ENCODE results near the gene TMEM273.
A peak's percentile ranks its signal among the peaks of the same experiment; 100 is the strongest.

Gene TMEM273

DNA sequence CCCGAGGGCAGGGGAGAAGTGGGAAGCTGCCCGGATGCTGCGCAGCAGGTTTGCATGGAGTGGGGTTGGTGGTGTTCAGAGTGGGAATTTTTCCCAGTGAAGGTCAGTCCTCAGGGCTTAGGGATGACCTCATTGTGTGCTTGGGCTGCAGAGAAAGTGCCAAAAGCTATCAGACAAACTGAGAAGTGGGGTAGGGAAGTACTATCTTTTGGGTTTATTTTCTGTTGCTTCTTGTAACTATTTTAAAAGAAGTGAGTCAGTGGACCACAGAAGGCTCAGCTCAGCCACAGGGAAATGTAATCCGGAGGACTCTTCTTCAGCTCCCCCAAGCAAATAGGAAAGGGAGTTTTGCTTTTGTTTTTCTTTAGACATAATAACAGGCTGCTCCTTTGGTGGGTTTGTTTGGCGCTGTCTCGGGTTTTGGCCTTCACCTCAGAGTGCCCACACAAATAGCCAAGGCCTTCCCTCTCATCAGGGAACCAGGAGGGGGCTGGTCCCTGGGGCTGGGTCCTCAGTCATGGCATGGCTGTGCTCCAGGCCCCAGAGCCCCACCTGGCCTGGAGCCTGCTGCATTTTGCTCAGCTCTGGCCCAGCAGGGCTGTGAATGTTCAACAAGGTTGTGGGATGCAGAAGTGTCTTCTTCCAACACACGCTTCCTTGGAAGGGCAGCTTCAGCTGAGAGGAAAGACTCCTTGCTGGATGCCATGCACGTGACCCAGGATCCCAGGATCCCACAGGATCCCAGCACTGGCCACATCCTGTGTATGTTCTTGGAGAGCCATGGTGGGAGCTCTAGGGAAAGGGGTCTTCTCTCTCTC lies 49.0 kb downstream of the TMEM273 start:
- DNase-seq, result peak in 1 of 2 donors; percentile 59

GRCh38 chr10:49138361-49138891 lies 49.8 kb downstream of the TMEM273 start:
- DNase-seq, result no peak

- DNase-seq, result no peak
Observed at GRCh38 chr10:49136525-49136924, 51.7 kb downstream of the TMEM273 start.

GRCh38 chr10:49135575-49136313 lies 52.4 kb downstream of the TMEM273 start:
- DNase-seq, result no peak

GRCh38 chr10:49134327-49134726 lies 53.9 kb downstream of the TMEM273 start:
- no peak for DNase-seq

DNA sequence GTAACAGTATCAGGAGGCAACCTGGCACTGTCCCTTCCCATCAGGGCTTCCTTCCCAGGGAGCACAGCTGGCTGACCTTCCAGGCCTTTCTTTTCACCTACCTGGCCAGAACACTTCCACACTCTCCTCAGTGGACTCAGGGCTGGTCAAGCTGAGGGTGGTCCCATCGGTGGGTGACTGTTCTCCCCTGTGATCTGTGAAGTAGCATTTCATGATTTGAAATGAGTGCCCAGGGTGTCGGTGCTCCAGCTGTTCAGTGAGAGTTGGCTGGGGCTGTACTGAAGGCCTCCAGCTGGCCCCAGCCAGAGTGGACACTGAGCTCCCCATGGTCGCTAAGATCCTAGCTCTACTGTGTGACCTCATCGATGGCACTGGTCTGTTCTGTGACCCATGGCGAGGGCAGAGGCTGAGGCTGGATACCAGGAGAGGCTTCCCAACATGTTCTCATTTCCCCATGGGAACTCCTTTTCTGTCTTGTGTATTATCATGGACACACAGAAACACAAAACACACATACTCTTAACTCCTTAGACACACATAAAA lies 54.4 kb downstream of the TMEM273 start, which contains the start of gene FAM170B:
TSS of gene FAM170B (minus strand) at position 316 of the 543 bp plus-strand sequence. CDS start at position 213, 103 bp downstream.
- no peak for DNase-seq

- DNase-seq, result no peak
Observed at GRCh38 chr10:49132362-49132737, 55.8 kb downstream of the TMEM273 start.

- DNase-seq, result no peak
Observed at GRCh38 chr10:49131507-49132361, 56.5 kb downstream of the TMEM273 start.

GRCh38 chr10:49129376-49129775 lies 58.8 kb downstream of the TMEM273 start:
- no peak for DNase-seq

GRCh38 chr10:49128854-49129253 lies 59.3 kb downstream of the TMEM273 start:
- no peak for DNase-seq

GRCh38 chr10:49123981-49124950 lies 63.9 kb downstream of the TMEM273 start:
- DNase-seq, result no peak

DNA sequence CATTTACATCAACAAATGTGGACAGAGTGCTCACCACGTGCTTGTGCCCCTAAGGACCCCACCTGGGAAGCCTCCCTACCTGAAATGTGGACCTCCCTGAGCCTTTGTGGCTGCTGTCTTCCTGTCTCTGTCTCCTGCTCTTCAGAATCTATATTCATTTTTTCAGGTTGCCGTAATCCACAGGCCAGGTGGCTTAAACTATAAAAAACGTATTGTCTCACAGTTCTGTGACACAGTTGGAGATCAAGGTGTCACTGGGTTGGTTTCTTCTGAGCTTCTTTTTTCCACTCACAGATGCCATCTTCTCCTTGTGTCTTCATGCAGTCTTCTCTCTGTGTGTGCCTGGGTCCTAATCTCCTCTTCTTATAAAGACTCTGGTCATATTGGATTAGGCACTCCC lies 67.3 kb downstream of the TMEM273 start:
- DNase-seq, result no peak

DNA sequence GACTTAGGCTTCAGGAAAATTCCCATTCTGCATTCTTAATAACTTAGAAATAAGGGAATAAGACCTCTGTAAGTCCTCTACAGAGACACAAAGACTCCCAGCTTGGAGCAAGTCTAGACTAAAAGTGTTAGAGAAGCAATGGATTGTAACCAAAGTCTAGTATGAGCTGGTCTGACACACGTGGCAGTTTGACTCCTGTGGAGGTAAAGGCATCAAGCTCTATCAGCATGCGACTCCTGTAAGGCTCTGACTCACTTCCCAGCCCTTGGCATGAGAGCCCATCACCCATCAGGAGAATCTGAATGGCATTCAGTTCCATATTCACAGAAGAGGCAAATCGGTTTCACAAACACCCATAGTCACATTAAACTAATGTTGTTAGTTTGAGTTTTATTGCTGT lies 68.4 kb downstream of the TMEM273 start:
- no peak for DNase-seq

DNA sequence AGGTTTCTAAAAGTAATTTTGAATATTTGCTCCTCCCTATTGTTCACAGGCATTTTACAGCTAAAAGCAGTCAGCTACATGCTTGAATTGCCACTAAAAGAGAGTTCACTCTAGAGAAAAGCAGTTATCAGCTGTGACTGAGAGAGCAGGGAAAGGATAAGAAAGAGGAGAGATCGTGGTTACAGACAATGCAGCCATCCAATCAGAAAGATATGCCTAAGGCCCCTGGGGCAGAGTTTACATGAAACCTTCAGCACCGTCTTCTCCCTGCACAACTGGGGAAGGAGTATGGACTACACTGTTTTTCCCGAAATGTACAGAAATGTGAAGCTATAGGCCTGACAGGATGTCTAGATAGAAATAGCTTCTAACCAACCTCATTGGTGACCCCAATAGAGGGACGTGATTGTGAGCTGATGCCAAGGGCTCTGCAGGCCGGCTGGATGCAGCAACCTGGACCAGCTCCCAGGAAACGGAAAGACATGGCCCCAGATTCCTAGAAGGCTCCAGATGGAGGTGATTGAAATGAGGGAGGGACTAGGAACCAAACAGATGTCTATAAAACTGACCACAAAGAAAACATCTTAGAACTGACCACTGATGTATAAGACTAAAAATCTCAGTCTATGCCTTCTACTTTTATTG lies 69.6 kb downstream of the TMEM273 start:
- no peak for DNase-seq

GRCh38 chr10:49117376-49118070 lies 70.7 kb downstream of the TMEM273 start:
- DNase-seq, result no peak

GRCh38 chr10:49116509-49117375 lies 71.4 kb downstream of the TMEM273 start:
- no peak for DNase-seq

- no peak for DNase-seq
Observed at GRCh38 chr10:49115796-49116508, 72.2 kb downstream of the TMEM273 start.

- DNase-seq, result no peak
Observed at GRCh38 chr10:49115015-49115795, 73.0 kb downstream of the TMEM273 start, which contains the start of gene VSTM4. VSTM4 (minus strand) TSS chr10:49115522; CDS start chr10:49115485, 37 bp downstream.
